Fibroblast of skin of back (primary cell): ENCODE data around the gene ZBTB34.

Experiments
- DNase-seq: peaks from one replicate; pipeline ENCODE4 v3.0.0-alpha.2; 2013

The ZBTB34 gene

DNA sequence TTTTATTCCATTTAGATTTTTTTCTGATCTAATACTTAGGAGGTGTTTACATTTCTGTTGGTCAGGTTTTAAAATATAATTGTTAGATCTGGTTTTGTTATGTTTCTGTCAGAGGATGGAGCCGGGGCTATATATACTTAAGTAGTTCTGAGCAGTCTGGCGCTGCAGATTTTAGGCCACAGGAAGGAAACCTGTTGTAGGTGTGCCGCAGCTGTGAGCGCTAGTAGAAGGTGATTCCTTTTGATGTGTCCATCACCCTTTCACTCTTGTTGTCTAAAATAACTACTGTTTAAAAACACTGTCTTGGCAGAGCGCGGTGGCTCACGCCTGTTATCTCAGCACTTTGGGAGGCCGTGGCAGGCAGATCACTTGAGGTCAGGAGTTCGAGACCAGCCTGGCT is 17.0 kb downstream of the ZBTB34 start:
- DNase-seq, result no peak

- no peak for DNase-seq
These were observed 18.8 kb downstream of the ZBTB34 start for GRCh38 chr9:126879288-126879687.

DNA sequence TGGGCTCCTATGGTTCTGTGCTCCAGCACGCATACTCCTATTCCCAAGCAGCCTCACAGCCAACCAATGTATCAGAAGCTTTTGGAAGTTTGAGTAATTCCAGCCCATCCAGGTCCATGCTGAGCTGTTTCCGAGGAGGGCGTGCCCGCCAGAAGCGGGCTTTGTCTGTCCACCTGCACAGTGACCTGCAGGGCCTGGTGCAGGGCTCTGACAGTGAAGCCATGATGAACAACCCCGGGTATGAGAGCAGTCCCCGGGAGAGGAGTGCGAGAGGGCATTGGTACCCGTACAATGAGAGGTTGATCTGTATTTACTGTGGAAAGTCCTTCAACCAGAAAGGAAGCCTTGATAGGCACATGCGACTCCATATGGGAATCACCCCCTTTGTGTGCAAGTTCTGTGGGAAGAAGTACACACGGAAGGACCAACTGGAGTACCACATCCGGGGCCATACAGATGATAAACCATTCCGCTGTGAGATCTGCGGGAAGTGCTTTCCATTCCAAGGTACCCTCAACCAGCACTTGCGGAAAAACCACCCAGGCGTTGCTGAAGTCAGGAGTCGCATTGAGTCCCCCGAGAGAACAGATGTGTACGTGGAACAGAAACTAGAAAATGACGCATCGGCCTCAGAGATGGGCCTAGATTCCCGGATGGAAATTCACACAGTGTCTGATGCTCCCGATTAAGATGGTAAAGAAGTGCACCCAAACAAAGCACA is 19.9 kb downstream of the ZBTB34 start:
- DNase-seq, result no peak

DNA sequence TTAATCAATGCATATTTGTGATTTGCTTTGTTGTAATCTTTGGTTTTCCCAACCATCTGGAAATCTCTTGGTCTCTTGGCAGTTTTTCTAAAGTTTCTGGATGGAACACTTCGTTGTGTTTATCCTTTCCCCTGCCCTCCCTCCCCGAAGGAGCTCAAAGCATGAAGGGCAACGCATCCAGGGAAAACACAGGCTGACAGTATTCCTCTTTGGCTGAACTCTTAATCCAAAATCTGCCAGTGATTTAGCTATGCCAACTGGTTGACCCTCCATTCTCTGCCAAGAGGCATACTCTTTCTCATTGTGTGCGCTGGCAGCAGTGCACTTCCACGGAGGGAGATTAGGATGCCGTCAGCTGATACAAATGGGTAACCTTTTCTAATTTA is 20.5 kb downstream of the ZBTB34 start:
- DNase-seq, result no peak

DNA sequence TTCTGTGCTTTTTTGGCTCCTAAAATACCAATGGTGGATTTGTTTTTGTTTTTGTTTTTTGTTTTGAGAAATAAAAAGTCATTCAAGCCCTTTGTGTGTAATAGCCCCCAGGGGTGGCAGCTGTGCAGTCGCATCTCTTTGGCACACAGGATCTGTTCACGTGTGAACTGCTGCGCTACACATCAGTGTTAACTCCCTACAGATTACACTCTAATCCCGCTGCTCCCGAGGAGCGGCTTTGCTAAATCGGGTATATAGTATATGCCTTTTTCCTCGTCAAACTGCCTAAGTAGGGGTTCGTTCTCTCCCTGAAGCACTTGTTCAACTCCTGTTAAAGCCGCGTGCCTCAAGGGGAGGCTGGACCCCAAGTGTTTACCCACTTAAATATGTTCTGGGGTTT is 22.3 kb downstream of the ZBTB34 start:
- no peak for DNase-seq

- DNase-seq, result no peak
These were observed 23.2 kb downstream of the ZBTB34 start for GRCh38 chr9:126883636-126884035.

GRCh38 chr9:126885131-126885641 is 24.7 kb downstream of the ZBTB34 start:
- no peak for DNase-seq

DNA sequence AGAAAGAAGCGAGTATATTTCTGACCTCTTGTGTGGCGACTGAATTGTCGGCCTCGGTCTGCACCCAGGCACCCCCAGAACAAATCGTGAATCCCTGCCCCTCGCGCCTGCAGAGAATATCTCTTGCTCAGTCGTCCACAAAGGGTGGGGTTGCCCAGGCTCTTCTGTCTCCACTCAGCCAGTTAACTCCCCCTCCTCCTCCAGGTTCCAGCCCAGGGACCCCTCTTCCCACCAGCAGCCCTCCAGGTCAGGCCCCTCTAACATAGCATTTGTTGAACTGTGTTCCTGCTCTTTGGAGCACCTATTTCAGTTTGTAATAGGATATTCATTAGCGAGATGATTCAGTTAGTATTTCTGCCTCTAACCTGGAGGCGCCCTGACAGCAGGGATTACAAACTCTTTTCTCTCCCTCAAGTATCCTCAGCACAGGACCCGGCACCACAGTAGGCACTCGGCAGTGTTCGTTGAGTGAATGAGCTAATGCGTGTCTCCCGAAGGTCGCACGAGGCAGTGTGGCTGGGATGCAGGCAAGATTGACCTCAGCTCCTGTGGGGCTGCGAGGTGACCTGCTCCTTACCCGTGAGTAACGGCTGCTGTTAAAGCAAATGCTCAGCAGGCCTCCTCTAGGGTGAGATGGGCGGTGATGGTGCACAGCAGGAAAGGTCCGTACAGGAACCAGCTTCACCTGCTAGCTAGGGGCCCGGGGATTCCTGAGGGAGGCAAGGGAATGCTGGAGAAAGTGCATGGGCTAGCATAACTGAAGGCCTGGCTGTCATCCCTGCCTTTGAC is 25.8 kb downstream of the ZBTB34 start:
- no peak for DNase-seq

GRCh38 chr9:126886897-126887296 is 26.5 kb downstream of the ZBTB34 start:
- no peak for DNase-seq

DNA sequence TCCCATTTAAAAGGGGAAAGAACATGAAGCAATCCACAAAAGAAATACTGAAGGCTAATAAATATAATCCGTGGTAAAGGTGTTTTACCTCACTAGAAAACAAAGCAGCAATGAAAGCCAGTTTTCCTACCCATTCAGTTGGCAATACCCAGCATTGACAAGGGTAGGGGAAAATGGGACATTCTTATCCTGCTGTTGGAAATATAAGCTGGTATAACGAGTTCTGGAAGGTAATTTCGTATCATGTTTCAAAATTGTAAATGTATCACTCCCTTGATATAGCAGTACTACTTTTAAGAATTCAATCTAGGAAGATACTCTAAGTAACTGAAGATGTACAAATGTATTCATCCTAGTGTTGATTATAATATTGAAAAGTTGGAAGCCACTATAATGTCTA is 31.2 kb downstream of the ZBTB34 start:
- DNase-seq, result no peak

DNA sequence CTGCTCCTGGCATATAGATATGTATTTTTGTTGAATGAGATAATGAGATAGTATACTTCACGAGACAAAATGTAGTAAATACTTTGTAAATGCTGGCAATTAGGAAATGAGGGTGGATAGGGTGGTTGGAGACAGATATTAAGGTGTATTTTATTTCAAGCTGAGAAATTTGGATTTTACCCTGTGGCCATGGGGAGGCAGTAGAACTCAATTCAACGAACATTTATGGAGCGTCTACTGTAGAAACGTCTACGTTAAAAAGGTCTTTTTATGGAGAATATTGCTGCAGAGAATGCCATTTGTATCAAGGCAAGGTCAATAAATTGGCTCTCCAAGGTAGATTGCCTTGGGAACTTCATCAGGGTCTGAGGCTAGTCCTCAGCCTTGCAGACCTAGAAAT is 32.6 kb downstream of the ZBTB34 start:
- no peak for DNase-seq

DNA sequence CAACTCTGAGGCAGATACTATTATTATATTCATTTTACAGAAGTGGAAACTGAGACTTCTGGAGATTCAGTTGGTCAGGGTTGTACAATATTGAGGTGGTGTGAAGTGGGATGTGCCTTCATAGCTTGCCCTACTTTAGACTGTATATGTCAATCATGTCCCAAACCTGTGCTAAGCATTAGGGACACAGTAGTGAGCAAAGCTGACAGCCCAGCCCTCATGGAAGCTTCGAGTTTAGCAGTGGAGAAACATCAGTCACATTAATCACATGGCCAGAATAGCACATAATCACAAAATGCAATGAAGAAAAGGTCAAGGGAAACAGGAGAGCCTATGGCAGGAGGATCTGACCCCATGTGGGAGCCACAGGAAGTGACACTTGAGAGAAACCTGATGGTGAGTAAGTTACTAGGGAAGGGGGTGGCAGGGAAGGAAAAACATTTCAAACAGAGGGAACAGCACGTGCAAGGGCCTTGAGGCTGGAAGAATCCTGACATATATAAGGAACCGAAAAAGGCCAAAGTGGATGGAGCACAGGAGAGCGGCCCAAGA is 33.7 kb downstream of the ZBTB34 start:
- no peak for DNase-seq

- DNase-seq, result no peak
These were observed 41.8 kb downstream of the ZBTB34 start for GRCh38 chr9:126902210-126902609.

- DNase-seq, result no peak
These were observed 44.1 kb downstream of the ZBTB34 start for GRCh38 chr9:126904586-126904985.

DNA sequence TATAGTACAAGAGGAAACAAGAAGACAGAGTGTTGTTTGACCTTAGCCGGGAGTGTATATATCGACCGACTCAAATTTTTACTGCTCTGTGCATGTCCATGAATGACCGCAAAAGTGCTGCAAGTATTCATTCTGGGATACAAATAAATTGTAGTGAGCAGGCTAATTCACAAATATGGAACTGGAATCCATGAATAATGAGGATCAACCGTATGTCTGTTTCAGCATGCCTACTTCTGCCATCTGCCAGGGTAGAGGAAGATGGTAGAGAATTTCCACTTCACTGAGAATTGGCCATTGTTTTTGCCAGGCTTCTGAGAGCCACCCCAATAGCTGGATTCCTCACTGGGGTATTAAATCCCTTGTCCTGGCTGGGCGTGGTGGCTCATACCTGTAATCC is 45.7 kb downstream of the ZBTB34 start:
- no peak for DNase-seq

DNA sequence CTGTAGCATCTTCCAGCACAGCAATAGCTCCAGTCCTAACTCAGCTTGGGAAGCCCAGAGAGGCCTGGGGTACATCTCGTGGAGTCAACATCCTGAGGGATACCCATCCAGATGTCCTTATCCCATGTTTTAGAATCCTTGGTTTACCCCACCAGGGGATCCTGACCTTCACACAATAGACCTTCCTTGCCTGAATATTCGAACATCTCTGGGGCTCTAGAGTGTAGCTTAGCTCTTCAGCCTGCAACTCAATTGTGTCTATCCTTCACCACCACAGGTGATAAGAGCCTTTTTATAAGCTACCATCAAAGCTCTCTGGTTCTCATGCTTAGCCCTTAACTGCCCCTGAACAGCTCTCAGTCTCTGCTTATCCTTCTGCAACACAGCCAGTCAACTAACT is 46.6 kb downstream of the ZBTB34 start:
- no peak for DNase-seq

GRCh38 chr9:126914458-126915280 is 54.2 kb downstream of the ZBTB34 start, which contains the start of gene RALGPS1:
TSS of gene RALGPS1 (plus strand) at chr9:126914782. CDS start at chr9:126962290, 47,508 bp downstream.
- peak; percentile 95 for DNase-seq

DNA sequence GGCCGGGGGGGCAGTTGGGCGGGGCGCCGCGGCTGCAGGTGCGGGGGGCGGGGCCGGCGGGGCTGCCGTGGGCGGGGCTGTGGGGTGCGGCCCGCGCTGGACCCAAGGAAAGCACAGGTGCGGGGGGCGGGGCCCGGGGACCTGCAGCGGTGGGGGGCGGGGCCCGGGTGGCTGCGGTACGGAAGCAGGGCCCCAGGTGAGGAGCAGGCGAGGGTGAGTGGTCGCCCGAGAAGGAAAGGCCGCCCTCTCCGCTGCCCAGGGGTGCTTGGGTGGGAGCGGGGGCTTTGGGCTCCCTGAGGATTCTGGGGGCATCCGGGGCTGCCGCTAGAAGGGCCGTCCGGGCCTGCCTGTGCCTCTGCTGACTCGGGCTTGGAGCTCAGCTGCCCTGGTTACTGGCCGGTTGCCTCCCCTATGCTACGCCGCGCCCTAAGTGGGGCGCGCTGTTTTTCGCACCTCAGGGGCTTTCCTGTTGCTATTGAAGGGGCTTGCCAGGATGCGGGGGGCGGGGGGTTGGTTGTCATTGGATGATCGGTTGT is 54.9 kb downstream of the ZBTB34 start:
- DNase-seq, result no peak

GRCh38 chr9:126915846-126916543 is 55.6 kb downstream of the ZBTB34 start:
- no peak for DNase-seq

DNA sequence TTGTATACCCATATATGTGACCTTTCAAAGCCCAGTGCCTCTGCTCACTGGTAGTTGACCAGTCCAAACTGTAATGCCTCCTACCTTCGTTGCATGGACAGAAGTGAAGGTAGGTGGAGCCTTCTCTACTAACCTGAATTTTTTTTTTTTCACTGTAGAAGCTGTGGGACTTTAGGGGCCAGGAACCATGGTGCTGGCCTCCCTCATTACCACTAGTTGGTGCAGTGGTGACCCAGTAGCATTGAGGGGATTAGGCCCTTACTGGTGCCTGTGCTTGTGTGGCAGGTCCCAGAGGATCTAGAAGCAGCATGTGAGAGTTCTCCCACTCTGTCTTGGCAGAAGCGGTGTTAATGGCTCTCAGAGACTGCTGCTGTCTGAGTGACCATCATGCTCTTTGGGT is 56.5 kb downstream of the ZBTB34 start:
- no peak for DNase-seq

- no peak for DNase-seq
These were observed 58.8 kb downstream of the ZBTB34 start for GRCh38 chr9:126919193-126919592.

DNA sequence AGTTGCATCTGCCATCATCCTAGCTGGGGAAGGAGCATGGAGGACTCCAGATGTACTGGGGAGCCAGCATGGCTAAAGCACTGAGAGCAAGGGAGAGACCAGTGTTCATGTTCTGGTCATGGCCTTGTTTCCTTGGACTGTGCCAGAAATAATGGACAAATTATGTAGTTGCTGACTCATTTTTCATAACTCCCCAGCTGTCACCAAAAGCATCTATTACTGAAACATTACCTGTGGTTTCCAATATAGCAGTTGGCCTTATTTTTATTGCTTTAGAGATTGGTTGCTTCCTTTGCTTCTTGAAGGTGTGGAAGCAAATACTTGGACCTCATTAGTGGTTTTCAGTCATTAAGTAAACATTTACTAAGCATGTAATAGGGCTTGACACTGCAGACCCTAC is 65.4 kb downstream of the ZBTB34 start:
- no peak for DNase-seq
